NCI-H2196 treated with DMSO at 0.1 percent for 48 hours (cell line): ENCODE measurements around the gene NCAM1.

Source experiments
- DNase-seq: peaks from one replicate; lab custom pipeline; 2025; ENCODE audit not compliant: unreplicated experiment; lab: John Stamatoyannopoulos, UW

NCAM1 gene

GRCh38 chr11:113247221-113247620 is 286.0 kb downstream of the NCAM1 start:
- DNase-seq = no peak

GRCh38 chr11:113247966-113248365 is 286.7 kb downstream of the NCAM1 start:
- no peak for DNase-seq

GRCh38 chr11:113248702-113249490 is 287.7 kb downstream of the NCAM1 start:
- no peak for DNase-seq

- DNase-seq = no peak
Measured at GRCh38 chr11:113249491-113249763, 288.2 kb downstream of the NCAM1 start.

GRCh38 chr11:113249786-113250185 is 288.6 kb downstream of the NCAM1 start:
- DNase-seq = no peak

- no peak for DNase-seq
Measured at GRCh38 chr11:113251281-113251680, 290.1 kb downstream of the NCAM1 start.

- DNase-seq = no peak
Measured at GRCh38 chr11:113253406-113253805, 292.2 kb downstream of the NCAM1 start.

GRCh38 chr11:113255096-113255495 is 293.9 kb downstream of the NCAM1 start:
- DNase-seq = no peak

- DNase-seq = no peak
Measured at GRCh38 chr11:113255741-113256140, 294.5 kb downstream of the NCAM1 start.

GRCh38 chr11:113256431-113257202 is 295.4 kb downstream of the NCAM1 start:
- no peak for DNase-seq

GRCh38 chr11:113260096-113260425 is 298.8 kb downstream of the NCAM1 start:
- no peak for DNase-seq

- DNase-seq = no peak
Measured at GRCh38 chr11:113260541-113260940, 299.3 kb downstream of the NCAM1 start.

- DNase-seq = no peak
Measured at GRCh38 chr11:113261709-113262475, 300.7 kb downstream of the NCAM1 start.

GRCh38 chr11:113262594-113262993 is 301.4 kb downstream of the NCAM1 start:
- DNase-seq = no peak

GRCh38 chr11:113263458-113264259 is 302.4 kb downstream of the NCAM1 start:
- DNase-seq = no peak

- DNase-seq = no peak
Measured at GRCh38 chr11:113265362-113265761, 304.1 kb downstream of the NCAM1 start.

- DNase-seq = no peak
Measured at GRCh38 chr11:113267493-113267892, 306.3 kb downstream of the NCAM1 start.

- no peak for DNase-seq
Measured at GRCh38 chr11:113269096-113269495, 307.9 kb downstream of the NCAM1 start.

- no peak for DNase-seq
Measured at GRCh38 chr11:113269636-113270035, 308.4 kb downstream of the NCAM1 start.

GRCh38 chr11:113270080-113270479 is 308.9 kb downstream of the NCAM1 start:
- no peak for DNase-seq

- DNase-seq = no peak
Measured at GRCh38 chr11:113271551-113272245, 310.5 kb downstream of the NCAM1 start.
